Activated T-helper 1 cell treated with Interleukin-2 at 50 U/mL for 16 hours (primary cell): ENCODE measurements around the gene CBX4.
A peak's percentile ranks its signal among the peaks of the same experiment; 100 is the strongest.

Experiments used
- DNase-seq: peaks from one replicate; pipeline ENCODE4 v3.0.0-alpha.2; 2020; ENCODE audit warnings: low read depth

CBX4 gene

GRCh38 chr17:79799174-79799537 lies 40.1 kb downstream of the CBX4 start:
- DNase-seq: no peak

DNA sequence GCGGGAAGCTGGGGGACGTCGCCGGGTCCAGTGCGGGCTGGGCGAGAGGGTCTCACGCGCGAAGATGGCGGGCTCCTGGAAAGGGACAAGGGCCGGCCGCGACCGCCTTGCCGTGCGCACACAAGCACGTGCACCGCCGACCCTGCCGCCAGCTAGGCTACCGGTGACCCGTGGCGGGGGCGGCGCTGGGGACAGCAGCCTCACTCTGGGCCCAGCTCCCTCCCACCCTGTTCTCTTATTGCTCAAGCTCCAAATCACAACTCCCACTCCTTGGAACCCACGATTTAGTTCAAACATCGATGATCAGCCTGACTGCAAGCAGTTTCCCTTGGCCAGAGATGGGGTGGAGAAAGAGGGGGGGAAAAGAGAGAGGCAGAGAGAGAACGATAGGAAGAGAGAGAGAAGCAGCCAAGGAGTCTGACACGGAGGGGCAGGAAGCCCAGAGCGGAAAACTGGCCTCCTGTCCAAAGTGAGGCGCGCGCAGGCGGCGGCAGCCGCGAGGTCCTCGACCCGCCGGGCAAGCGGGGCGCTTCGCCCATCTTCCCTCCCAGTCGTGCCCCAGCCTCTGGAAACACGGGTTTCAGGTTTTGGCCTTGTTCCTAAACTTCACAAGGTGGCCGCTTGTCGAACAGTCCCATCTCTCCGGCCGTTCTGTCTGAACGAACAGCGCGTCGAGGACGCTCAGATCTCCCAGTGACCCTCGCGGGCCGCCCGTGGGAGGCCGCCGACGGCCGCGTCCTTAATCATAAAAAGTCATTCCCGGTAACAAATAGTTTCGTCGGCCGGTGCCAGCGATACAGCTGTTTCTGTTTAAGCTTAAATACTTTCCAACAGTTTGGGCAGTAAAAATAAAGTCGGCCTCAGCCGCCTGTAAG lies 40.7 kb downstream of the CBX4 start:
- no peak for DNase-seq

- DNase-seq: no peak
Observed at GRCh38 chr17:79797492-79798298, 41.5 kb downstream of the CBX4 start.

GRCh38 chr17:79796763-79797491 lies 42.3 kb downstream of the CBX4 start, which contains the start of gene CBX8:
CBX8 (minus strand) TSS chr17:79797077; CDS start chr17:79796998, 79 bp downstream.
- DNase-seq: peak; percentile 96

- no peak for DNase-seq
Observed at GRCh38 chr17:79796444-79796762, 42.8 kb downstream of the CBX4 start.

DNA sequence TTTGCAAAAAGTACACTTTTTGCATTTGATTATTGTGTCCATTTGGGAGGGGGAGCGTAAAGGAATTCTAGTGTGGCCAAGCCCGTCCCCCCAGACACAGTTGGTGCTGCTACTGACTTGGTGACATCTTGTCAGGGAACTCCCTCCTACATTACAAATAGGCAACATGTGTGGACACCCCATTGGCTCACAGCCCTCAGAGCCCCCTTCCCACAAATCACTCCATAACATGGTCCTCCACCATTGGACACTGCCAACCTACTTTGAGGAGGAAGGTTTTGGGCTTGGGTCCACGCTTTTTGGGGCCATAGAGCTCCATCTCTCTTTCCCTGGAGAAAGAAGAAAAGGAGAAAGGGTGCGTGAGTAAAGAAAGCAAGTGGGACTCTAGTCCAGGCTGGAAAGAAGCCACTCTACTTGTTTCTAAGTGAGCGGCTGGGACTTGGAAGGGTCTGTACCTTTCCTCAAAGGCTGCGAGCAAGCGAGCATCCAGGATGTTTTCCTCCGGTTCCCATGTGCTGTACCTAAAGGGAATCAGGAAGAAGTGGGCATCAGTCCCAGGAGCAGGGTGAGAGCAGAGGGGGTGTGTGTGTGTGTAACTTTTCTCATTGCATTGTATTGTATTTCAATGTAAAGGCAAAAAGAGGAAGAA lies 43.3 kb downstream of the CBX4 start:
- no peak for DNase-seq

DNA sequence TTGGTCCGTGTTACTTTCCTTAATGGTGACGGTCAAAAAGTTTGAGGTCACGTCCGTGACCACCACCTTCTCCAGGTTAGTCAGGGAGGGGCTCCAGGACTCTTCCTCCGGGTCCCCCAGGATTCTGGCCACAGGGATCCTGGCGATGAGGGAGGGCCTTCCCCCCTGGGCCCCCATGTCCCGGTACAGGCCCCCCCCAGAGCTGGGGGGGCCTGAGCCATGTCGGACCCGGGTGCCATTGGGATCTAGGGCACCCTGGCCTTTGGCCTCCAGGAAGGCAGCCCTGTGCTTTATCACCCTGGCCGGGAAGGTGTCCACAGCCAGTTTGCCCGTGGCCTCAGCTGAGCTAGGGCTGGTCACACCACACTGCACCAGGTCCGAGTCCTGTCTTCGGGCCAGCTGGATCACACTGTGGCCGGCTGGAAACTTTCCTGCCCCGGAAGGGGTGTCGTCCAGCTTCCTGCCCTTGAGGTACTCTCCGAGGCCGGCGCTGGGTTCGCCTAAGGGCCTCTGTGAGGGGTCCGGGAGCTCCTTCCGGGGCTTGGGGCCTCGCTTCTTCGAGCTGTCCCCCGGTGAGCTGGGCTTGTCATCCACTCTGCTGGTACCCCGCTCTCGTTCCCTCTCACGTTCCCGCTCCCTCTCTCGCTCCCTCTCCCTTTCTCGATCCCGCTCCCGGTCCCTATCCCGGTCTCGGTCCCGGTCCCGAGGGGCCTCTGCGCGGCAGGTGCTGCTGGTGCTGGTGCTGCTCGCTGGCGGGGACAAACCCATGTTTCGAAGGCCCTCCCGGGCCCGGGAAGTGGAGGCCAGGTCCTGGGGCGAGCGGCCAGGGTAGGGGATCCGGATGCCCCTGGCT lies 44.4 kb downstream of the CBX4 start:
- DNase-seq: no peak

DNA sequence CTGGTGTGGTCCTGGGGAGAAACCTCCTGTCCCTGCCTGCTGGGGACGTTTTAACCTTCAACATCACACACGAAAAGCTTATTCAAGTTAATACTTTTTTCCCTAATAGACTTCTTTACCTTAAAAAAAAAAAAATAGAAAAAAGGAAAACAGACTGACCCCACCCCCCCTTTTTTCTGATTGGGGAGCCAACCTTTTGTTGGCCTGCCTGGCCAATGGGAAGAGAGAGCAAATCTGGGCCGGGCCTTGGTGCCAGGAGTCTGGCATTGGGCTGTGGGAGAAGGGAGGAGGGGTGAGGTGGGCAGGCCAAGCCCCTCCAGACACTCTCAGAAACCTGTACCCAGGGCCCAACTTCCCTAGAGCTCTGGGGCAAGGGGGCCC lies 45.3 kb downstream of the CBX4 start:
- DNase-seq: no peak

DNA sequence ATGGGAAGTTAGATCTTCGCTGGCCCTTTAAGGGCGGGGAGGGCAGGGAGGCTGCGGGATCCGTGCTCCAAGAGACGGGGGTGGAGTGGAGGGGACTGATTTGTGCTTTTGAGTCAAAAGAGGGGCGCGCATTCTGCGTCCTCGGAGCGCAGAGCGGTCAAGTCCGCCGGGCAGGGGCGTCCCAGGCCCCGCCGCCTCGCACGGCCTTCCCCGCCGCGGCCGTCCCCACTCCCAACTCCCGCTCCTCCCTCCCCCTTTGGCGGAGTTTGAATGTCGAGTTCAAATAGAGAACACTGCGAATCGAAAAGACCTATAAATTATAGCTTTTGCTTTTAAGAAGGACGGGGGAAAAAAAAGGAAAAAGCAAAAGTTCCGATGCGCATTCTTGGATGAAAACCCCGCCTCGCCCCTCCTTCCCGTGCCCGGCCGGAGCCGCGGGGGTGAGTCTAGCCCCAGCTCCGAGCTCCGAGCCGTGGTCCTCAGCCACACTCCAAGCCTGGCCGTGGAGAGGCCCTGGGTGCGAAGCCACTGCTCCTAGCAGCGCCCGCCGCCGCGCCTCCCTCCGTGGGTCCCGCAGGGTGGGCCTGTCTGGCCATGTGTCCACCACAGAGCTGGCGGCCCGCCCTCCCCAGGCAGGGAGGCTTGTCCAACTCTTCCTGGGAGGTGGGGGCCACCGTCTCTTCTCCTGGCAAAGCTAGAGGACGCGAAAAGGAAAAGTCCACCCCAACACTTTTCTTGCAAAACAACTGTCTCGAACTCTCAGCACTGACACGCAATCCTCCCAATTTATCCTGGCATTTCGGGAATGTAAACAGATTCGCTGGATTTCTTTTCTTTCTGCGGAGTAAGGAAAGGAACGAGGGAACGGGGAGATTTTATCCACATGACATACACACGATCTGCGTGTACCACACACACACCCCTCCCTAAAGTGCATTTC lies 46.0 kb downstream of the CBX4 start:
- no peak for DNase-seq

GRCh38 chr17:79792341-79792871 lies 46.8 kb downstream of the CBX4 start:
- DNase-seq: no peak

DNA sequence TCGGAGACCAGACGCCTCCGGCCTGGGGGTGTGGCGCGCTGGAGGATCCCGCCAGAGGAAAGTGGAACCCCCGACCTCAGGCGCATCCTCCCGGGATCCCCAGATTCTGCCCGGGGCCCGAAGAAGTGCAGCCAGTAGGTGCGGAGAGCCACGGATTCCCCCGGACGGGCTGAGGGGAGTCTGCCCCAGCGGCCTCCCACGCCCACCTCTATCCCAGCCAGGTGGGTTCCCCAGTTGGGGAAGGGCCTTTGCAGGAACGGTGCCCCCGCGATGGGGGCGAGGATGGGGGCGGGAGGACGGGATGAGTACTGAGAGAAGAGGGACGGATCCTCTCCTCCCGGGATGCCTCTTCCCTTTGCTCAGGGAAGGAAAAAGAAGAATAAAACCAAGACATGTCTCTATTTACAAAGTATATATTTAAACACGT lies 47.5 kb downstream of the CBX4 start:
- no peak for DNase-seq

DNA sequence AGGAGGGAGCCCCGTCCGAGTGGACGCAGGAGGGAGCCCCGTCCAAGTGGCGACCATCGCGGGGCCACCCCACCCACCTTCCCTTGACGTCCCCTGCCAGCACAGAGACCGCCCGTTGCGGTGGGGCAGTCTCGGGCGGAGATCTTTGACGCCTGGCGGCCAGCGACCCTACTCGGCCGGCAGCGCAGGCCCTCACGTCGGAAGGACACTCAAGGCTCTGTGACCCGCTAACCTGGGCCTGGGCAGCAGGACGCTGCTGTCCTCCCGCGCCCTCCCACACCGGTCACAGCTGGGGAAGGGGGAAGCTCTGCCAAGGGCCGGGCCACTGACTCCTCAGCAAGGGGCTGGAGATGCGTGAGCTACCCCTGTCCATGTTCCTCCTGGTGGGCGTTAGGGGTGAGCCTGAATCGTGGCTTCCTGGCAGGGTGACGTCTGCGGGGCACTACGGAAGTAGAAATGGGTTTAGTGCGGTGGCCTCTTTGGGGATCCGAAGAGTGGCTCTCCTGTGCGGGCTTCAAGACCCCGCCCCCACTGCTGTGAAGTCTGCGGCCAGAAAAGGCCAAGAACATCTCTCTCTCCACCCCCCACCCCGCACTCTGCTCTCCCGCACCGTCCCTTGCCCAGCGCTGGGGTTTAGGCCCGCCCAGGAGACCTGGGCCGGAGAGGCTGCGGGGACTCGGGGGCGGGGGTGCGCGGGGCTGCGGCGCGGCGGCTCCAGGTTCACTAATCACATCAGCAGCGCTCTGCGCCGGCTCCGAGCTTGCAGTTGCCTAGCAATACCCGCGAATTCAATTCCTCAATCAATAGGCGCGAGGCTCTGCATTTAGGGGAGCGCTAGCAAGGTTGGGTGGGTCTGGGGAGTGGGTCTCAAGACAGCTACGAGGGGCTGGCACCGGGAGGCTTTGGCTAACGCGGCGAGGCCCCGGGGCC lies 48.2 kb downstream of the CBX4 start:
- DNase-seq: no peak

DNA sequence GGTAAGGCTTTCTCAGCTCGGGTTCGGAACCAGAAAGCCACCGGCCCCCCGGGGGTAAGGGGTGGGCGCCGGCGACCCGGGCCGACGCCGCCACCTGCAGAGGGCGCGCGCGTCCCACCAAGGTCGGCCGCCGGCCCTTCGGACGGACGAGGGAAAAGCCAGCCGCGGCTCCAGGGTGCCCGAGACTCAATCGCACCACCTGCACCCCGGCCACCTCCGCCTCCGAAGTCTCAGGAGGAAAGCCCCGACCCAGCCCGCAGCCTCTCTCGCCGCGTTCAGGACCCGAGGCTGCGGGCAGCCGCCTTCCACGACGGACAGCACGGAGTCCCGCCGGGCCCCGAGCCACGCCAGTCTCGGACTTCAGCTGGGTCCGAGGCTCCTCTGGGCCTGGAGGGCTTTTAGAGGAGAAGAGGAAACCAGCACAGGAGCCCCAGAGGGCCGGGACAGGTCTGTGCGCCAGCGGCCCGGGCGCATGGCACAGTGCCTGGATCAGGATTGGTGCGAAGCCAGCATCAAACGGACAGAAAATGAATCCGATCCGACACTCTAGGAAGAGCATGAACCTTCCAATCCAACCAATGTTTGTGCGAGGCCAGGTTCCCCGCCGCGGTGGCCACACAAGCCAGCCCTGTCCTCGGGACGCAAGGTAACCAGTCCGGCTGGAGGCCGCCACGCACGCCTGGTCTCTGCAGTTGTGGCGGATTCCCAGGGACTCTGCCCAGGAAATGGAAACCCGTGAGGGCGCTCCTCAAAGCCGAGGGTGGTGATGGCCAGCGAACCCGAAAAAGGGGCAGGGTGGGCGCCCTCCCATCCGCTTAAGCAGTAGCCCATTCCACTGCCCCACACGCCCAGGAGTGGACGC lies 49.1 kb downstream of the CBX4 start:
- no peak for DNase-seq

- no peak for DNase-seq
Observed at GRCh38 chr17:79788989-79789942, 50.0 kb downstream of the CBX4 start.

DNA sequence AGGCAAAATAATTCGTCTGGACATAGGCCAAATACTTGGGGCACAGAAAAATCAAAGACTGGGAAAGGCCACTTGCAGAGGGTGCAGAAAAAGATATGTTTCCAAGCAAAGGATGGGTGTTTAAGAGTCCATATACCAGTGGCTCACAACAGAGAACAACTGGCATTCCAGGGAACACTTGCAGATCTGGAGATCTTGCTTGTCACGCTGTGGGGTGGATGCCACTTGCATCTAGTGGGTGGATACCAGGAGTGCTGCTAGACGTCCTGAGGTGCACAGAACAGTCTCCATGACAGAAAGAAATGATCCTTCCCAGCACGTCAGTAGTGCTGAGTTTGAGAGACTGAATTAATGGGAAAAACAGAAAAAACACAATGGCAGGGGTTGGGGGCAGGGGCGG lies 50.8 kb downstream of the CBX4 start:
- no peak for DNase-seq

DNA sequence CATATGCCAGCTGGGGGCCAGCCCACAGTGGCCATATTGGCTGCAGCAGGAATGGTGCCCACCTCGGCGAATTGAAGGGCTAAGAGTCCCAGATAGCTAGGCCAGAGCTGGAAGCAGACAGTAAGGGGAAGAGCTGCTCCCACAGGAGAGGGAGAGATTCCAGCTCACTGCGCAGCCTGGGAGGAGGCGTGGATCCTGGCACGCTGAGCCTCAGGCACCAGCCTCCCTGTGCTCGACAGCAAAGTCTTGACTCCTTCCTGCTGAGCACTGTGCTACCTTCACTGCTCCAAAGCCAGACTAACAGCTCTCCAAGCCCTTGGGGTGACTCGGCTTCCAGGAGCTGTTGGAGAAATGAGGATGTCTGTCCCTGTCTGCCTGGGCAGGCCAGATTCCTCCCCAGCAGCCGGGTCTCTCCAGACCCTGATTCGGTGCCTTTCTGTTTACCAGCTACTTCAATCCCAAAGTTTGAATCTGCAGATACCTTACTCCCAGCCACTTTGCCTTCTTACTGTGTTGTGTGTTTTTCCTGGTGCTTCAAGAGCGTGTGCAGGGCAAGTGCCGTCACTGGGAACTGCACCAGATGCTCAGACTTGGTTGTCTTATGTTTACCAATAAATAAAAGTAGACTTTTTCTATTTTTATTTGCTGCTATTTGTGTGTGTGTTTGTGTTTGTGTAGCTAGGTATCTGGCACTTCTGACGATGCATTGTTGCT lies 52.2 kb downstream of the CBX4 start:
- no peak for DNase-seq
